SU-DHL-6 (cell line): ENCODE results near the gene UMAD1.

ENCODE experiments used
- H2AFZ ChIP-seq: fragments of 200-600 bp; sonication (generic); 2 replicates; pipeline ENCODE4 v1.6.1; 2014; ENCODE audit warnings: low read depth, mild to moderate bottlenecking, moderate library complexity, mixed read lengths, antibody characterized with exemption, low read length; ENCODE audit not compliant: severe bottlenecking
- H3F3A ChIP-seq: fragments of 200-600 bp; shearing (Covaris generic); 2 replicates; pipeline ENCODE4 v1.6.0; 2016; ENCODE audit warnings: antibody characterized with exemption, mild to moderate bottlenecking; ENCODE audit not compliant: insufficient read depth
- H3K27ac ChIP-seq: fragments of 200-600 bp; sonication (generic); 2 replicates; pipeline ENCODE4 v1.5.1; 2016; ENCODE audit warnings: low read depth, mild to moderate bottlenecking, low read length, moderate library complexity, mixed read lengths
- H3K27me3 ChIP-seq: fragments of 200-600 bp; sonication (generic), shearing (Covaris generic); 2 replicates; pipeline ENCODE4 v1.6.0; 2014; ENCODE audit warnings: mild to moderate bottlenecking, low read length
- H3K36me3 ChIP-seq: fragments of 200-600 bp; sonication (generic); 2 replicates; pipeline ENCODE4 v1.6.1; 2014; ENCODE audit warnings: mild to moderate bottlenecking, low read length, mixed read lengths
- H3K4me2 ChIP-seq: fragments of 300-600, 200-600 bp; shearing (Covaris generic), sonication (generic); 2 replicates; pipeline ENCODE4 v1.6.0; 2014; ENCODE audit warnings: low read length, low read depth, mild to moderate bottlenecking; ENCODE audit not compliant: poor library complexity, severe bottlenecking
- H3K4me3 ChIP-seq: fragments of 200-600 bp; sonication (generic); 2 replicates; pipeline ENCODE4 v1.5.1; 2014; ENCODE audit warnings: antibody characterized with exemption, low read length, mild to moderate bottlenecking, mixed read lengths; ENCODE audit not compliant: insufficient read depth, poor library complexity, severe bottlenecking
- H3K79me2 ChIP-seq: fragments of 200-600 bp; sonication (generic); 2 replicates; pipeline ENCODE4 v1.6.1; 2014; ENCODE audit warnings: mild to moderate bottlenecking, low read length, moderate library complexity; ENCODE audit not compliant: insufficient read depth
- H3K9ac ChIP-seq: fragments of 200-600 bp; sonication (generic); 2 replicates; pipeline ENCODE4 v1.7.0; 2014; ENCODE audit warnings: mild to moderate bottlenecking, low read length
- H3K9me2 ChIP-seq: fragments of 200-600 bp; sonication (generic); replicated peaks from 2 replicates; pipeline ENCODE4 v1.6.1; 2014; ENCODE audit warnings: low read length; ENCODE audit not compliant: insufficient read depth
- H3K9me3 ChIP-seq: fragments of 200-600 bp; sonication (generic); 2 replicates; pipeline ENCODE4 v1.6.1; 2014; ENCODE audit warnings: low read length, mixed read lengths; ENCODE audit not compliant: insufficient read depth
- H4K20me1 ChIP-seq: fragments of 200-600 bp; sonication (generic); 2 replicates; pipeline ENCODE4 v1.6.1; 2014; ENCODE audit warnings: low read depth, mild to moderate bottlenecking, antibody characterized with exemption, low read length, moderate library complexity, mixed read lengths
- CTCF ChIP-seq: fragments of 200-600 bp; sonication (generic); IDR thresholded peaks from one replicate; pipeline ENCODE4 v1.5.1; 2017; ENCODE audit warnings: antibody characterized with exemption, mild to moderate bottlenecking, low read length, moderate library complexity; ENCODE audit not compliant: insufficient read depth, poor library complexity, severe bottlenecking
- EZH2phosphoT487 ChIP-seq: fragments of 200-600 bp; sonication (generic), shearing (Covaris generic); conservative IDR thresholded peaks from 2 replicates; pipeline ENCODE4 v1.6.1; 2018; ENCODE audit warnings: mild to moderate bottlenecking, antibody characterized with exemption, low read length, moderate library complexity, mixed read lengths

Gene UMAD1

GRCh38 chr7:7710469-7710868, 69.9 kb downstream of the UMAD1 start:
- H3K36me3 ChIP-seq, result no peaks in the 10 kb centered on the region
- H3K9ac ChIP-seq, result no peak overlapping the region
- no peak overlapping the region for H2AFZ ChIP-seq
- no peaks in the 10 kb centered on the region for H3K9me3 ChIP-seq
- H3K27me3 ChIP-seq, result no peaks in the 10 kb centered on the region
- H3F3A ChIP-seq, result no peaks in the 10 kb centered on the region
- H3K4me2 ChIP-seq, result no peak overlapping the region
- no peaks in the 10 kb centered on the region for H3K9me2 ChIP-seq
- TF ChIP-seq CTCF, result no peak
- no peak for TF ChIP-seq EZH2phosphoT487
- H4K20me1 ChIP-seq, result no peaks in the 10 kb centered on the region; the same call in 1 of the 2 replicates
- no peak overlapping the region for H3K27ac ChIP-seq
- no peak overlapping the region for H3K4me3 ChIP-seq
- 0 out of 2 replicates have a peak, but pooled peaks cover 4% of the 10 kb centered on the region for H3K79me2 ChIP-seq

GRCh38 chr7:7713730-7714129, 73.2 kb downstream of the UMAD1 start:
- Histone ChIP-seq H3K9ac (no peak overlapping the region), H4K20me1 (no peaks in the 10 kb centered on the region; the same call in 1 of the 2 replicates), H2AFZ (no peak overlapping the region), H3K9me2 (no peaks in the 10 kb centered on the region), H3K4me3 (no peak overlapping the region), H3K79me2 (0 out of 2 replicates have a peak, but pooled peaks cover 4% of the 10 kb centered on the region), H3F3A (no peaks in the 10 kb centered on the region), H3K27ac (no peak overlapping the region), H3K27me3 (no peaks in the 10 kb centered on the region), H3K9me3 (no peaks in the 10 kb centered on the region), H3K36me3 (no peaks in the 10 kb centered on the region), H3K4me2 (no peak overlapping the region)
- TF ChIP-seq CTCF (no peak), EZH2phosphoT487 (no peak)

GRCh38 chr7:7718492-7718891, 77.9 kb downstream of the UMAD1 start, which contains the start of gene RPA3:
Gene RPA3 (minus strand): TSS chr7:7718607. CDS start chr7:7640418, 78,189 bp downstream.
- Histone ChIP-seq H3K4me3 (no peak within 1 kb of the TSS), H3K27me3 (no peaks in the 10 kb centered on the region)

More at GRCh38 chr7:7718492-7718891, 77.9 kb downstream of the UMAD1 start, which contains the start of gene RPA3:
- Histone ChIP-seq H3K9ac (no peak within 1 kb of the TSS), H2AFZ (no peak within 1 kb of the TSS), H3K36me3 (no peaks in the 10 kb centered on the region), H4K20me1 (no peaks in the 10 kb centered on the region; the same call in 1 of the 2 replicates), H3K9me3 (no peaks in the 10 kb centered on the region), H3F3A (no peaks in the 10 kb centered on the region), H3K9me2 (no peaks in the 10 kb centered on the region), H3K4me2 (no peak within 1 kb of the TSS), H3K79me2 (0 out of 2 replicates have a peak, but pooled peaks cover 4% of the 10 kb centered on the region), H3K27ac (no peak within 1 kb of the TSS)
- TF ChIP-seq CTCF, result no peak
- TF ChIP-seq EZH2phosphoT487, result no peak
